Kidney epithelial cell (primary cell): ENCODE data around the gene NUP58. TPM values are rescaled to one million over a fixed set of nuclear protein-coding genes. Genes with fewer than 3 reads are reported as not detected.
"Not testable (repeated sequence)": the region's sequence is repeated elsewhere in the genome, so short reads cannot be mapped to it uniquely, and the experiment has no call there.

Source experiments
- DNase-seq: peaks from one replicate; pipeline ENCODE4 v3.0.0-alpha.2; 2010; ENCODE audit warnings: low read depth
- H3K27me3 ChIP-seq: 2 replicates; pipeline ENCODE4 v1.6.0; 2011; ENCODE audit warnings: low read length; ENCODE audit not compliant: control insufficient read depth, insufficient read depth
- H3K36me3 ChIP-seq: 2 replicates; pipeline ENCODE4 v1.5.1; 2011; ENCODE audit warnings: low read length; ENCODE audit not compliant: control insufficient read depth, insufficient read depth
- H3K4me3 ChIP-seq: 2 replicates; pipeline ENCODE4 v1.5.1; 2011; ENCODE audit warnings: low read depth, mild to moderate bottlenecking, control low read depth, low read length
- total RNA-seq: library from RNA; depleted of rRNA; stranded (reverse); fragments of >200 nt; gene quantifications from 2 replicates; pipeline ENCODE4 v1.2.3, GENCODE V29; 2015
- TF ChIP-seq, protein P1 (sequence below): IDR thresholded peaks from 2 replicates; pipeline ENCODE4 v1.5.1; 2011; ENCODE audit warnings: mild to moderate bottlenecking, moderate library complexity, low read length, control low read depth, inconsistent platforms; ENCODE audit not compliant: insufficient read depth, poor library complexity, severe bottlenecking

NUP58 gene
- total RNA-seq, 1 donor from 2014 or later, result 56.0 TPM

DNA sequence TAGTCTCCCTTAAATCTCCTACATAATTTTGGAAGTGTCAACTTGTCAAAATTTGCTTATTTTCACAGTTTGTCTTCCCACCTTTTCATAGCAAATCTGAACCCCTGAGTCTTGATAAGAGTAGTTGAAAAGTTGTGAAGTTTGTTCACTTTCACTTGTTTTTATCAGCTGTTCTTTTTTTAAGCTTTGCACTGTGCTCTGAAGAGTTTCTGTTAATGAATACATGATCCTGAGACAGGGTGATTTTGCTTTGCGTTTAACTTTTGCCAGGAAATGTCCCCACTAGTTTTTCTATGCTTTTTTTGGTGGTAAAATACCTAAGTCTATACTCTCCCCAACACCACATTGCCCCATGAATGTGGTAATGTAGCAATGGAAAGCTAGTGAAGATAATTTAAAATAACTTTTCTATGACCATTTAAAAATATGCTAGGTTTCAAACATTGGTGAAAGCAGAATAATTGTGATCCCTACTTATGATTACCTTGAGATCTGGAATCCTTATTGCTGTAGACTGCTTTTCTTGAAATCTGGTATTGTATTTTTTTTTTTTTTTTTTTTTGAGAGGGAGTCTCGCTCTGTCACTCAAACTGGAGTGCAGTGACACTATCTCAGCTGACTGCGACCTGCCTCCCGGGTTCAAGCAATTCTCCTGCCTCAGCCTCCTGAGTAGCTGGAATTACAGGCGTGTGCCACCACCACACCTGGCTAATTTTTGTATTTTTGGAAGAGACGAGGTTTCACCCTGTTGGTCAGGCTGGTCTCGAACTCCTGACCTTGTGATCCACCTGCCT, 5.4 kb downstream of the NUP58 start:
- Histone ChIP-seq H3K36me3 (no peaks in the 10 kb centered on the region), H3K4me3 (no peak overlapping the region), H3K27me3 (no peaks in the 10 kb centered on the region)
- TF ChIP-seq, protein P1, sequence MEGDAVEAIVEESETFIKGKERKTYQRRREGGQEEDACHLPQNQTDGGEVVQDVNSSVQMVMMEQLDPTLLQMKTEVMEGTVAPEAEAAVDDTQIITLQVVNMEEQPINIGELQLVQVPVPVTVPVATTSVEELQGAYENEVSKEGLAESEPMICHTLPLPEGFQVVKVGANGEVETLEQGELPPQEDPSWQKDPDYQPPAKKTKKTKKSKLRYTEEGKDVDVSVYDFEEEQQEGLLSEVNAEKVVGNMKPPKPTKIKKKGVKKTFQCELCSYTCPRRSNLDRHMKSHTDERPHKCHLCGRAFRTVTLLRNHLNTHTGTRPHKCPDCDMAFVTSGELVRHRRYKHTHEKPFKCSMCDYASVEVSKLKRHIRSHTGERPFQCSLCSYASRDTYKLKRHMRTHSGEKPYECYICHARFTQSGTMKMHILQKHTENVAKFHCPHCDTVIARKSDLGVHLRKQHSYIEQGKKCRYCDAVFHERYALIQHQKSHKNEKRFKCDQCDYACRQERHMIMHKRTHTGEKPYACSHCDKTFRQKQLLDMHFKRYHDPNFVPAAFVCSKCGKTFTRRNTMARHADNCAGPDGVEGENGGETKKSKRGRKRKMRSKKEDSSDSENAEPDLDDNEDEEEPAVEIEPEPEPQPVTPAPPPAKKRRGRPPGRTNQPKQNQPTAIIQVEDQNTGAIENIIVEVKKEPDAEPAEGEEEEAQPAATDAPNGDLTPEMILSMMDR, result no peak
- DNase-seq, result no peak

DNA sequence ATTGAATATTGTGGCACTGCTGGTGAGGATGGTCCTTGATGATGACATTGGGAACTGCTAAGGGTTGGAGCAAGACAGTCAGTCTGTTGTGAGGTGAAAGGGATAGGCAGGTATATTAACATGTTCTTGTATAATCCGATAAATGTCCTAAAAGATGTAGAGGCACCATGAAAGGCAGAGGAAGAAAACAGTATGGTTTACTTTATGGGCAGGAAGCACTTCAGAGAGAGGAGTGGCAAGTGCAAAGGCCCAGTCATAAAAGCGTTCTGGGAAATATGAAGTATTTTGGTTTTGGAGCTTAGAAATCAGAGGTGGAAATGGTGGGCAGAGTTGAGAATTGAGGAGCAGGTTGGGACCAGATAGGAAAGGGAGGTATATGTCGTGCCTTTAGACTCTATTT, 9.5 kb downstream of the NUP58 start:
- Histone ChIP-seq H3K4me3 (no peak overlapping the region), H3K27me3 (no peaks in the 10 kb centered on the region), H3K36me3 (no peaks in the 10 kb centered on the region)
- TF ChIP-seq, protein P1, result no peak
- DNase-seq, result no peak

DNA sequence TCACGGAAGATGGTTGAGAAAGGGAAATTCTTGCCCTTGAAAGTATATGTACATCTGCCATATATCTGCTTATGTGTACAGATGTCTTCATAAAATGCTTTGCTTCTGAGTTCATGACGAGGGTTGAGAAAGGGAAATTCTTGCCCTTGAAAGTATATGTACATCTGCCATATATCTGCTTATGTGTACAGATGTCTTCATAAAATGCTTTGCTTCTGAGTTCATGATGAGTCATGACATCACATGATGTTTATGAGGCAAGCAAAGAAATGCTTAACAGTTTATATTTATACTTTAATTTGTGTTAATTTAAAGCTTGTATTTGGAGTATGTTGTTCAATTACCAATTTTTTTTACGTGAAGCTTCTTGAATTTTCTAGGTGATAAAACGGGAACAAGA, 17.5 kb downstream of the NUP58 start:
- H3K27me3 ChIP-seq, result not testable (repeated sequence)
- peak; percentile 19 for DNase-seq

GRCh38 chr13:25319771-25320170, 18.3 kb downstream of the NUP58 start:
- TF ChIP-seq, protein P1, result no peak
- H3K36me3 ChIP-seq, result no peaks in the 10 kb centered on the region
- no peaks in the 10 kb centered on the region for H3K27me3 ChIP-seq
- DNase-seq, result no peak
- no peak overlapping the region for H3K4me3 ChIP-seq

More for the DNA sequence above, 17.5 kb downstream of the NUP58 start:
- not testable (repeated sequence) for H3K4me3 ChIP-seq, H3K36me3 ChIP-seq

GRCh38 chr13:25324100-25324499, 22.7 kb downstream of the NUP58 start:
- DNase-seq, result no peak
- no peaks in the 10 kb centered on the region for H3K36me3 ChIP-seq
- no peaks in the 10 kb centered on the region for H3K27me3 ChIP-seq
- H3K4me3 ChIP-seq, result no peak overlapping the region
- TF ChIP-seq, protein P1, result no peak

DNA sequence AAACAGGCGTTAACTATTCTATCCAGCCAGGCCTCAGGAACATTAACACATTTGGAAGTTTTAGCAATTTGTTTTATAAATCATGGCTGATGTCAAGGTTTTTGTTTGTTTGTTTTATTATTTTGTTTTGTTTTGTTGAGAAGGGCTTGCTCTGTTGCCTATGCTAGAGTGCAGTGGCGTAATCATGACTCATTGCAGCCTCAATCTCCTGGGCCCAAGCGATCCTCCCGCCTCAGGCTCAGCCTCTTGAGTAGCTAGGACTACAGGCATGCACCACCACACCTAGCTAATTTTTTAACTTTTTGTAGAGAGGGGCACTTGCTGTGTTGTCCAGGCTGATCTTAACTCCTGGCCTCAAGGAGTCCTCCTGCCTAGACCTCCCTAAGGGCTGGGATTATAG, 28.3 kb downstream of the NUP58 start:
- TF ChIP-seq, protein P1, result no peak
- DNase-seq, result no peak
- Histone ChIP-seq H3K4me3 (no peak overlapping the region), H3K27me3 (no peaks in the 10 kb centered on the region), H3K36me3 (no peaks in the 10 kb centered on the region)
